HG02943 (cell line): ENCODE results near the gene RASSF9.

ENCODE experiments used
- ATAC-seq: cut with Tn5 transposase; IDR thresholded peaks from one replicate; pipeline ENCODE4 v1.9.1; 2021; ENCODE audit warnings: mild to moderate bottlenecking, low read depth, moderate library complexity; ENCODE audit not compliant: unreplicated experiment

RASSF9 gene

GRCh38 chr12:85823436-85824180 is 12.6 kb downstream of the RASSF9 start:
- ATAC-seq: no peak

GRCh38 chr12:85821759-85822158 is 14.4 kb downstream of the RASSF9 start:
- ATAC-seq: no peak

- no peak for ATAC-seq
These were observed 15.0 kb downstream of the RASSF9 start for GRCh38 chr12:85821206-85821605.

GRCh38 chr12:85820101-85820500 is 16.1 kb downstream of the RASSF9 start:
- no peak for ATAC-seq

DNA sequence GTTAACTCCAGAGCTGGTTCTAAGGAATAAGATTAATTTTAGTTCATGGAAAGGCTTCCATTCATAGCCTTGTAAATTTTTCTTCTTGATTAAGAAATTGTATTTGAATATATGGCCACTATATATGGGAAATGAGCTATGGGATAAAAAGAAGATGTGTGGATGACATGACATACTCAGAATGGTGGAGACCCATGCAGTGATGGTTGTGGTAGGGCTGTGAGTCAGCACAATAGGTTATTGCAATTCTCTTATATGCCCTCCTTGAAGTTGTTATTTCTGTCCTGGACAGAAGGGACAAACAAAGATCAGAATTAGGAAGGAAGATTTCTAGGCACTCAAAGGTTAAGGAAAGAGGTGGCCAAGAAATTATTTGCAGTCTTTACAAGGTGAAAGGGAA is 21.5 kb downstream of the RASSF9 start:
- no peak for ATAC-seq

DNA sequence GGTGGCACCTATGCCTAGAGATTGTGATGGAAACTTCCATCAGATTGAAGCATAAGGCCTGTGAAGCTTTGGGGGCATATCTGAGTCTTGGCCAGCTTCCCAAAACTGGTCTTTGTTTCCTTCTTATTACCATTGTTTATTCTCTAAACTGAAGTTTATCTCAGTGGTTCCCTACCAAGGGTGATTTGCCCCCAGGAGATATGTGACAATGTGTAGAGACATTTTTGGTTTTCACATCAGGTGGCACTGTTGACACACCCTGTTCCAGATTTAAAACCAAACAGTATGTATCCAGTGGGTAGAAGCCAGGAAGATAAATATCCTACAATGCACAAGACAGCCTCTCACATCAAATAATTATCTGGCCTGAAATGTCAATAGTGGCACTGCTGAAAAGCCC is 22.1 kb downstream of the RASSF9 start:
- no peak for ATAC-seq

DNA sequence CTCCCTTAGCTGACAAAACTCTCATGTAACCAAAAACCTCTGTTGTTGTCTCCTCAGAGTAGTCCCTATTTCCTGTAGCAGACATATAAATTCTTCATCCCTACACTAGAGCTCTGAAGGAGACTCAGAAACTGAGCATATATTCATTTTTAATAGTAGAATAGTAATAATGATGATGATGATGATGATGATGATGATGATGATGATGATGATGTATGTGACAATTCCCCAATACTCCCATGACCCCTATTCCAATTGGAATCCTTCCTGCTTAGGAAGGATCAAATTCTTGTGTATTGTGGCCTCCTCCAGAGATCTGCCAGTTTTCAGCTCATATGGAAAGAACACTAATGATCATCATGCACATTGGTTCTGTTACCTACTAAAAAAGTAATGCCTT is 26.7 kb downstream of the RASSF9 start:
- no peak for ATAC-seq

DNA sequence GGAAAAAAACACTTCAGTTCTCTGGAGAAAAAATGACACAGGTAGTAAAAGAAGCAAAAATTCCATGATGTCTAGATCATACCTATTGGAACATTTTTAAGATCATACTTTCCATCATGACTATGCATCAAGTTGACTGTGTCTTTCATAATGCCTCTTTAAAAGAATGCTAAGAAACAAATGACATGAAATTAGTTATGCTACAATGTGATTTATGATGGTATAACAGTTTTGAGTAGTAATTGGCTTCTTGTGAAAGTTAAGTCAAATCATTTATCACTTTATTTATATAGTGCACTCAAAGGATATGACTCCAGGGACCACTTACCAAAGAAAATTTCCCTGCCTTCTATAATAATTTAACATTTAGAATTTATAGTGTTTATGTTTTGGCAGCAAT is 28.5 kb downstream of the RASSF9 start:
- ATAC-seq: no peak

DNA sequence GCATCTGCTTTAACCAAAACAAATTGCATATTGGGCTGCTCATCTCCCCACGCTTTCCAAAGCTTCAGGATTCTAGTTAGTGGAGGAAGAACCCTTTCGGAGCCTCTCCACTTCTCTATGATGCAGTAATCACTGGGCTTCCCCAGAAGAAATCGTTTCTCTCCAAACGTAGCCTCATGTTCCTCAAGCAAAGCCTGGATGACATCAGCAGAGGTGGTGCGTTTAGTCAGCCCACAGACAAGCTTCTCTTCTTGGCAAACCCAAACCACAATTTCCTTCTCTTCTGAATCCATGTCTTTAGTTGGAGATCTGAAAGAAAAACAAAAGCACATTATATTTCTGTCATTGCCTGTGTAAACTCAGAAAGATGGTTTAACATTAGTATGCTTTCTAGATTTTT is 30.6 kb downstream of the RASSF9 start:
- no peak for ATAC-seq

- no peak for ATAC-seq
These were observed 31.5 kb downstream of the RASSF9 start for GRCh38 chr12:85804663-85805062.

DNA sequence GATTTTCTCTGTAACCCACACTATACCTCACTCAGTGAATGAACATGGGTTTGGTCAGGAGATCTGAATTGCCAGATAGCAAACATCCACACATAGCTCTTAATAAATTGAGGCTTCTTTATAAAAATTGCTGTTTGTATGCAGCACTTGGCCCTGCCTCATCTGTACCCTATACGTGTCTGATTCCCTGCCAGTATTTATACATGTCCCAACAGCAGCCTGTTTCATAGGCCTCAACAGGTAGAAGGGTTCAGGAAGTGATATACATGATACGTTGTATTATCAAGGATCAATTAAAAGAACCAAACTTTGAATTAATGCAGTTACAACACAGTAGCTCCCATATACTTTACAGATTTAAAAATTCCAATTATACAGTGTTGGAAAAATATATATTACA is 32.3 kb downstream of the RASSF9 start:
- no peak for ATAC-seq

DNA sequence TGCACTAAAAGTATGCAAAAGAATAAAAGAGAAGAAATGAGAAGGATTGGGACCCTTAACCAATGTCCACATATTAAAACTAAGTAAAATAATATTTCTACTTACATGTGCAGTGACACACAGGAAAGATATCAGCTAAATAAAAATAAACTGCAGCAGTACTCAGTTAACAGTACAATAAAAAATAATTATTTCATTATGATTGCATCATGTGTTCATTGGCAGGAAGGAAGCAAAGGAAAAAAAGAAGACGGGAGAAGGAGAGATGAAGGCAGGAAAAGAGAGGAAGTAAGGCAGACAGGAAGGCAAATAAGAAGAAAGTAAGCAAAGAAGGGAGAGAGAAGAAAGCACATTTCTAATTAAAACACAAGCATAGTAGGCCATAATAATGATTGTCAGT is 33.0 kb downstream of the RASSF9 start:
- no peak for ATAC-seq

DNA sequence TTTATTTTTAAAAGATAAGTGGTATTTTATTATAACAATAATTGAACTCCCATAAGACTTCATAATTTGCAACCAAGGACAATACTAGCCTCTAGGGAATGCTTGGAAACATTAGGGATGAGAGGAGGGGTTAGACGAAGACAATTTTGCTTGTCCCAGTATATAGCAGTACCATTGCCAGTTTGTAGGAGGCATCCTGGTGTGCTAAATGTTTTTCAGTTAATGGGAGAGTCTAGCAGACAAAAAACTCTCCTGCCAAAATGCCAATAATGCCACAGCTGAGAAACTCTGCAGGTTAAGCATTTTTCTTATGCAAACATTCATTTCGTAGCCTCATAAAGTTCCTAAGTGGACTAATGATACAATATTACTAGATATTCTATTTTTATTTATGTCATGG is 38.1 kb downstream of the RASSF9 start:
- no peak for ATAC-seq

- no peak for ATAC-seq
These were observed 40.2 kb downstream of the RASSF9 start for GRCh38 chr12:85796001-85796400.

DNA sequence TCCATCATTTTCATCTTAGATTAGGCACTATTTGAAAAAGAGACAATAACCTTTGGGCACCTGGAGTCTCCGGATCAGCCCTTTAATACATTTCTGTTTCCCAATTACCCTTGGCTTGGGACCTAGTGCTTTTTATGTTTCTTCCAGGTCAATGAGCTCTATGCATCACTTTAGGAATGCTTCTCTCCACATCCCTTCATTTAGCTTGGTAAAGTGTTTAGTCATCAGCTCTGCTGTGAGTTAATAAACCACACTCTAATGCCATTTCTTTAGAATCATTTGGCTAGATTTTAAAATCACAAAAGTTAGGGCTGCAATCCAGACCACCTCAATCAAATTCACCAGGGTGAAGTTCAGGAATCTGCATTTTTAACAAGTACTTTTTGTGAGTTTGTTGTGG is 41.7 kb downstream of the RASSF9 start:
- no peak for ATAC-seq

DNA sequence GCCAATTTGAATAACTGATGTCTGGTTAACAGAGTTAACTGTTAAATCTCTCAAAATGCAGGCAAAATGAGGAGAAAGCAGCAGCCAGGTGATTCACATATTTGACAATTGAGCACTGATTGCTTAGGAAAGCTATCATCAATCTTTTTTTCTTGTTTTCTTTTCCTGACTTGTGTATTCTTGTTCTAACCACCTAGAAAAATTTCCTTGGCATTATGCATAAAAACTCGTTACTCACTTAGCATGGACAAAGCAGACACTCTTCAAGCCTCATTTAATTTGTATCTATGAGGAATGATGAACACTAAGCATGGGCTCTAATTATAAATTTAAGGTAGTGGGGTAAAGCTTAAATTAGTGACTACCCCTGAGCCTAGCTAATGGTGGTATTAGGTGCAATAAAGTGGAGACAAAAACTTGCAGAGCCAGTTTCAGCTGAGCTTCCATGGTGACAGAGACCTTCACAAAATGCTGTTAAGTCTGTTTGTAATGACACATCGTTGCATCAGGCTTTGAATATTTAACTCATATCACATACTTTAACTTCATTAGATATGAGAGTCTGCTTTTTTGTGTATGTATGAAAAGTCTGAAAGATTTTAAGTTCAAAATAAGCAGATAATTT is 52.0 kb downstream of the RASSF9 start:
- ATAC-seq: no peak

DNA sequence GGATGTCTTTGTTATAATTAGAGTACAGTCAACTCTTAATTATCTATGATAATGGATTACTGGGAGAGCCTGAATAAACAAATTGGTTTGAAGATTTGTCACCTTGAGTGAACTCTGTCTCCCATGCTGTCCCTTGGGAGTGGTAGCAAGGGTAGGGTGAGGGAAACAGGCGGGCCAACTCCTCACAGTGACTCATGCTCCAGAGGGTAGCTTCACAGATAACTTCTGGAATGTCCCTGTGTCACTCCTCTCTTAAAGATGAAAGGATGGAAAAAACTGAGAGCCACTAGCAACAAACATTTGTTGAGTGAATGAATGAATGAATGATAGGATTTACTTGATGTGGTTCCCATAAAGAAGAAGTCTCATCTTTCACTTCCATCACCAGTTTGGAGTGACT is 53.5 kb downstream of the RASSF9 start:
- no peak for ATAC-seq

DNA sequence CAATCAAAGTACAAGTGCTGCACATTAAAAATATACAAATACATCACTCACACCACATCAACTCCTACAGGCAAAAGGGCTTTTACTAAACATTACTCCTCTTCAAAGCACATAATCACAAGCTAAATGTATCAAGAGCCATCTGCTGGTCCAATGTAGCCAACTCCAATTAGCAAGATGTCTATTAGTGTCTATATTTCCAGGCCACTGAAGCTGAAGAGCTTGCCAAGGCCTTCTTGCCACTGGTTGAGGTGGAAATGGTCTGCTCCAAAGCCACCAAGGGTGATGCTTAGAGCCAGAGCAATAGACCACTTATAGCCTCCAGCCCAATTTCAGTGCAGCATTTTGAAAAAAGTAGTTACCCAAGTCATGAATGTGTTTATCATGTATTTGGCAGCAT is 54.4 kb downstream of the RASSF9 start:
- ATAC-seq: no peak

GRCh38 chr12:85779768-85780167 is 56.4 kb downstream of the RASSF9 start:
- ATAC-seq: no peak

DNA sequence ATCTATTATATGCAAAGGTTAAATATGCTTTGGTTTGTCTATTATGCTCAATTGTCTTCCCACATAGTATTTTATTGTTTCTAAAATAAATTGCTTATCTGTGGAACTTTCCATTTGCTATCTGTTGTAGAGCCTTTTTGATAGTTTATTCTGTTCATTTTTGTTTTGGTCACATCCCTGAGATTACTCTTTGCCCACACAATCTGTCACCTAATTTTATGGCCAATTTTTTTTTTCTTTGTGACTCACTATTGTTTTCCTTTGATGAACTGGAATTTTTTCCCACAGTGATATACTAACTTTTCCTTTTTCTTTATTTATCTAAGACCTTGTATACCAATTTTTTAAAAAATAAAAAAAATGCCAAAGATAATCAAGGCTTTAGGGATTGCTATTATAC is 61.1 kb downstream of the RASSF9 start:
- ATAC-seq: no peak

DNA sequence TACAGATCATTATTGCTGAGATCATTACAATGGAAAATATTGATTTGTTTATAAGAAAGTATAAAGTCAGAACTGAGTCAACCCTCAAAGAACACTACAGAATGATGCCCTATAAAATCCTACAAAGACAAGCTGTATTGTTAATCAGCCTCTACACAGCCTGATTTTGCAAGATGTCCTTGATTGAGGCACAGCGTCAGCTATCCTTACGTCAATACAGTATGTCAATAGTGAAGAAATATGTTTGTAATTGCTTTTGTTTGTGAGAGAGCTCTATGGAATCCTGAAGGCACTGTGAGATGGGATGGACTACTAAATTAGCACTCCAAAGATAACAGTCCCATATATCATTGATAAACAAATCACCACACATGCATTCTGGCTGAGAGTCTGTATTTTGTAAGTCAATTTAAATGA is 70.7 kb downstream of the RASSF9 start:
- ATAC-seq: no peak

GRCh38 chr12:85759623-85760022 is 76.6 kb downstream of the RASSF9 start:
- ATAC-seq: no peak
